NB4 (cell line): Measurements from ENCODE around the gene THSD4.

Experiments used
- DNase-seq: peaks from one replicate; pipeline ENCODE4 v3.0.0; 2010; ENCODE audit warnings: low read depth
- H3K4me3 ChIP-seq: one replicate; pipeline ENCODE4 v1.5.1; 2011; ENCODE audit warnings: mild to moderate bottlenecking, low read depth, low read length, moderate library complexity
- CTCF ChIP-seq: IDR thresholded peaks from one replicate; pipeline ENCODE4 v1.5.1; 2012; ENCODE audit warnings: low read depth, low read length
- MAX ChIP-seq: IDR thresholded peaks from 2 replicates; pipeline ENCODE4 v1.6.1; 2011; ENCODE audit warnings: low read depth, low read length
- MYC ChIP-seq: IDR thresholded peaks from 2 replicates; pipeline ENCODE4 v1.6.1; 2011; ENCODE audit warnings: low read depth, low read length
- POLR2A ChIP-seq: IDR thresholded peaks from 2 replicates; pipeline ENCODE4 v1.6.1; 2011; ENCODE audit warnings: mild to moderate bottlenecking; ENCODE audit not compliant: insufficient read length; ENCODE audit errors: extremely low read depth

THSD4 gene

GRCh38 chr15:71768184-71768583, 652.9 kb downstream of the THSD4 start:
- no peak for DNase-seq
- no peak overlapping the region for H3K4me3 ChIP-seq
- no peak for TF ChIP-seq MAX
- TF ChIP-seq POLR2A = no peak
- TF ChIP-seq CTCF = no peak
- TF ChIP-seq MYC = no peak

GRCh38 chr15:71773206-71773859, 658.1 kb downstream of the THSD4 start:
- no peak overlapping the region for H3K4me3 ChIP-seq
- TF ChIP-seq MAX (no peak), MYC (no peak), POLR2A (no peak), CTCF (no peak)
- no peak for DNase-seq

GRCh38 chr15:71775856-71776255, 660.6 kb downstream of the THSD4 start:
- DNase-seq = no peak
- H3K4me3 ChIP-seq = no peak overlapping the region
- TF ChIP-seq MYC (no peak), POLR2A (no peak), CTCF (no peak), MAX (no peak)

- TF ChIP-seq MAX (no peak), POLR2A (no peak), CTCF (no peak), MYC (no peak)
- no peak overlapping the region for H3K4me3 ChIP-seq
- DNase-seq = no peak
Observed at GRCh38 chr15:71776304-71776703, 661.0 kb downstream of the THSD4 start.

- no peak for DNase-seq
- TF ChIP-seq MAX (no peak), CTCF (no peak), POLR2A (no peak), MYC (no peak)
- no peak overlapping the region for H3K4me3 ChIP-seq
Observed at GRCh38 chr15:71777216-71777943, 662.1 kb downstream of the THSD4 start.
